ENCODE results near the gene P2RY10.
"Not testable (repeated sequence)": the region's sequence is repeated elsewhere in the genome, so short reads cannot be mapped to it uniquely, and the experiment has no call there.

Gene P2RY10

GRCh38 chrX:78945186-78945912 lies at the start of gene P2RY10:
Gene P2RY10 (plus strand): TSS chrX:78945391. CDS start chrX:78960521, 15,130 bp downstream.
- peak; percentile 58 for DNase-seq

- no peak for DNase-seq
Measured at GRCh38 chrX:78922754-78923153, 22.4 kb upstream of the P2RY10 start.

GRCh38 chrX:78923198-78924015 lies 21.8 kb upstream of the P2RY10 start:
- DNase-seq, result peak; percentile 21

- no peak for DNase-seq
Measured at GRCh38 chrX:78931814-78932213, 13.4 kb upstream of the P2RY10 start.

GRCh38 chrX:78934866-78935265 lies 10.3 kb upstream of the P2RY10 start:
- DNase-seq, result no peak

- DNase-seq, result peak; percentile 7
Measured at GRCh38 chrX:78944351-78944750, 840 bp upstream of the P2RY10 start.

GRCh38 chrX:78946178-78946931 lies 1.2 kb downstream of the P2RY10 start:
- peak; percentile 52 for DNase-seq

GRCh38 chrX:78950009-78950835 lies 5.0 kb downstream of the P2RY10 start:
- no peak for DNase-seq

- DNase-seq, result no peak
Measured at GRCh38 chrX:78957049-78957767, 12.0 kb downstream of the P2RY10 start.

- DNase-seq, result no peak
Measured at GRCh38 chrX:78957768-78958130, 12.6 kb downstream of the P2RY10 start.

- no peak for DNase-seq
Measured at GRCh38 chrX:78958419-78959116, 13.4 kb downstream of the P2RY10 start.

- DNase-seq, result no peak
Measured at GRCh38 chrX:78960888-78961287, 15.7 kb downstream of the P2RY10 start.

GRCh38 chrX:78964598-78964997 lies 19.4 kb downstream of the P2RY10 start:
- DNase-seq, result no peak

- DNase-seq, result peak; percentile 51
Measured at GRCh38 chrX:78979789-78980464, 34.7 kb downstream of the P2RY10 start.

GRCh38 chrX:78989349-78989748 lies 44.2 kb downstream of the P2RY10 start:
- DNase-seq, result no peak

- peak; percentile 11 for DNase-seq
Measured at GRCh38 chrX:78997870-78998558, 52.8 kb downstream of the P2RY10 start.

- DNase-seq, result not testable (repeated sequence)
Measured at GRCh38 chrX:79007540-79007939, 62.3 kb downstream of the P2RY10 start.

All from activated CD4-positive, alpha-beta T cell treated with anti-CD3 and anti-CD28 coated beads, Interleukin-10, Interleukin-2, amounts not matched to agents 100 ng/mL and 50 ng/mL, durations not matched to agents 16 hours and 8 hours (primary cell).